ENCODE data around the gene FAM131A. TPM values are rescaled to one million over a fixed set of nuclear protein-coding genes. Genes with fewer than 3 reads are reported as not detected.

Gene FAM131A
- total and polyA plus RNA-seq, 4 donors, result 0.81 to 5.7 (median 2.7) TPM

- no peak for TF ChIP-seq SP1 (IDR thresholded peaks at IDR 0.05)
- no peak for TF ChIP-seq EGR1 (IDR thresholded peaks at IDR 0.05; ENCODE audit: low read depth in 2 of 2)
- TF ChIP-seq, protein P1, sequence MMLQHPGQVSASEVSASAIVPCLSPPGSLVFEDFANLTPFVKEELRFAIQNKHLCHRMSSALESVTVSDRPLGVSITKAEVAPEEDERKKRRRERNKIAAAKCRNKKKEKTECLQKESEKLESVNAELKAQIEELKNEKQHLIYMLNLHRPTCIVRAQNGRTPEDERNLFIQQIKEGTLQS (IDR thresholded peaks at IDR 0.05), result no peak
- TF ChIP-seq HNF4A (conservative IDR thresholded peaks at IDR 0.05), result no peak
- TF ChIP-seq TAF1 (conservative IDR thresholded peaks at IDR 0.05), result no peak
- no peak for TF ChIP-seq YY1 (IDR thresholded peaks at IDR 0.05)
- no peak for TF ChIP-seq RAD21 (IDR thresholded peaks at IDR 0.05)
- no peak for TF ChIP-seq RXRA (IDR thresholded peaks at IDR 0.05)
- TF ChIP-seq FOXA2 (IDR thresholded peaks at IDR 0.05), result no peak
- no peak for TF ChIP-seq FOXA1 (IDR thresholded peaks at IDR 0.05)
- TF ChIP-seq, protein P2, sequence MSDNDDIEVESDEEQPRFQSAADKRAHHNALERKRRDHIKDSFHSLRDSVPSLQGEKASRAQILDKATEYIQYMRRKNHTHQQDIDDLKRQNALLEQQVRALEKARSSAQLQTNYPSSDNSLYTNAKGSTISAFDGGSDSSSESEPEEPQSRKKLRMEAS (IDR thresholded peaks at IDR 0.05), result no peak
- no peak for TF ChIP-seq JUND (IDR thresholded peaks at IDR 0.05)
- TF ChIP-seq, protein P3, sequence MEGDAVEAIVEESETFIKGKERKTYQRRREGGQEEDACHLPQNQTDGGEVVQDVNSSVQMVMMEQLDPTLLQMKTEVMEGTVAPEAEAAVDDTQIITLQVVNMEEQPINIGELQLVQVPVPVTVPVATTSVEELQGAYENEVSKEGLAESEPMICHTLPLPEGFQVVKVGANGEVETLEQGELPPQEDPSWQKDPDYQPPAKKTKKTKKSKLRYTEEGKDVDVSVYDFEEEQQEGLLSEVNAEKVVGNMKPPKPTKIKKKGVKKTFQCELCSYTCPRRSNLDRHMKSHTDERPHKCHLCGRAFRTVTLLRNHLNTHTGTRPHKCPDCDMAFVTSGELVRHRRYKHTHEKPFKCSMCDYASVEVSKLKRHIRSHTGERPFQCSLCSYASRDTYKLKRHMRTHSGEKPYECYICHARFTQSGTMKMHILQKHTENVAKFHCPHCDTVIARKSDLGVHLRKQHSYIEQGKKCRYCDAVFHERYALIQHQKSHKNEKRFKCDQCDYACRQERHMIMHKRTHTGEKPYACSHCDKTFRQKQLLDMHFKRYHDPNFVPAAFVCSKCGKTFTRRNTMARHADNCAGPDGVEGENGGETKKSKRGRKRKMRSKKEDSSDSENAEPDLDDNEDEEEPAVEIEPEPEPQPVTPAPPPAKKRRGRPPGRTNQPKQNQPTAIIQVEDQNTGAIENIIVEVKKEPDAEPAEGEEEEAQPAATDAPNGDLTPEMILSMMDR (IDR thresholded peaks at IDR 0.05; ENCODE audit: low read depth, low read length, missing input control), result no peak
- TF ChIP-seq NR2F2 (IDR thresholded peaks at IDR 0.05), result no peak
- no peak for TF ChIP-seq GABPA (IDR thresholded peaks at IDR 0.05 in 1 of 2, conservative IDR thresholded peaks at IDR 0.05 in 1 of 2)
- TF ChIP-seq HNF4G (IDR thresholded peaks at IDR 0.05), result no peak
- TF ChIP-seq, protein P4, sequence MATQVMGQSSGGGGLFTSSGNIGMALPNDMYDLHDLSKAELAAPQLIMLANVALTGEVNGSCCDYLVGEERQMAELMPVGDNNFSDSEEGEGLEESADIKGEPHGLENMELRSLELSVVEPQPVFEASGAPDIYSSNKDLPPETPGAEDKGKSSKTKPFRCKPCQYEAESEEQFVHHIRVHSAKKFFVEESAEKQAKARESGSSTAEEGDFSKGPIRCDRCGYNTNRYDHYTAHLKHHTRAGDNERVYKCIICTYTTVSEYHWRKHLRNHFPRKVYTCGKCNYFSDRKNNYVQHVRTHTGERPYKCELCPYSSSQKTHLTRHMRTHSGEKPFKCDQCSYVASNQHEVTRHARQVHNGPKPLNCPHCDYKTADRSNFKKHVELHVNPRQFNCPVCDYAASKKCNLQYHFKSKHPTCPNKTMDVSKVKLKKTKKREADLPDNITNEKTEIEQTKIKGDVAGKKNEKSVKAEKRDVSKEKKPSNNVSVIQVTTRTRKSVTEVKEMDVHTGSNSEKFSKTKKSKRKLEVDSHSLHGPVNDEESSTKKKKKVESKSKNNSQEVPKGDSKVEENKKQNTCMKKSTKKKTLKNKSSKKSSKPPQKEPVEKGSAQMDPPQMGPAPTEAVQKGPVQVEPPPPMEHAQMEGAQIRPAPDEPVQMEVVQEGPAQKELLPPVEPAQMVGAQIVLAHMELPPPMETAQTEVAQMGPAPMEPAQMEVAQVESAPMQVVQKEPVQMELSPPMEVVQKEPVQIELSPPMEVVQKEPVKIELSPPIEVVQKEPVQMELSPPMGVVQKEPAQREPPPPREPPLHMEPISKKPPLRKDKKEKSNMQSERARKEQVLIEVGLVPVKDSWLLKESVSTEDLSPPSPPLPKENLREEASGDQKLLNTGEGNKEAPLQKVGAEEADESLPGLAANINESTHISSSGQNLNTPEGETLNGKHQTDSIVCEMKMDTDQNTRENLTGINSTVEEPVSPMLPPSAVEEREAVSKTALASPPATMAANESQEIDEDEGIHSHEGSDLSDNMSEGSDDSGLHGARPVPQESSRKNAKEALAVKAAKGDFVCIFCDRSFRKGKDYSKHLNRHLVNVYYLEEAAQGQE (IDR thresholded peaks at IDR 0.05), result no peak
- TF ChIP-seq, protein P5, sequence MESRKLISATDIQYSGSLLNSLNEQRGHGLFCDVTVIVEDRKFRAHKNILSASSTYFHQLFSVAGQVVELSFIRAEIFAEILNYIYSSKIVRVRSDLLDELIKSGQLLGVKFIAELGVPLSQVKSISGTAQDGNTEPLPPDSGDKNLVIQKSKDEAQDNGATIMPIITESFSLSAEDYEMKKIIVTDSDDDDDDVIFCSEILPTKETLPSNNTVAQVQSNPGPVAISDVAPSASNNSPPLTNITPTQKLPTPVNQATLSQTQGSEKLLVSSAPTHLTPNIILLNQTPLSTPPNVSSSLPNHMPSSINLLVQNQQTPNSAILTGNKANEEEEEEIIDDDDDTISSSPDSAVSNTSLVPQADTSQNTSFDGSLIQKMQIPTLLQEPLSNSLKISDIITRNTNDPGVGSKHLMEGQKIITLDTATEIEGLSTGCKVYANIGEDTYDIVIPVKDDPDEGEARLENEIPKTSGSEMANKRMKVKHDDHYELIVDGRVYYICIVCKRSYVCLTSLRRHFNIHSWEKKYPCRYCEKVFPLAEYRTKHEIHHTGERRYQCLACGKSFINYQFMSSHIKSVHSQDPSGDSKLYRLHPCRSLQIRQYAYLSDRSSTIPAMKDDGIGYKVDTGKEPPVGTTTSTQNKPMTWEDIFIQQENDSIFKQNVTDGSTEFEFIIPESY (IDR thresholded peaks at IDR 0.05), result no peak
- Histone ChIP-seq H3K9ac (ENCODE audit: low read depth in 1 of 2, low read length in 2 of 2) (no peak overlapping the region), H3K4me1 (ENCODE audit: control insufficient read depth in 4 of 4, insufficient read depth in 4 of 4, low read length in 3 of 4) (peaks cover 7 to 13% (median 12%) of the 10 kb centered on the region in 4 donors), H3K4me3 (ENCODE audit: low read depth in 1 of 3, low read length in 3 of 3) (no peak overlapping the region), H3K9me3 (ENCODE audit: control insufficient read depth in 4 of 4, low read length in 3 of 4) (no peaks in the 10 kb centered on the region), H3K36me3 (ENCODE audit: control insufficient read depth in 4 of 4, insufficient read depth in 3 of 4, low read depth in 1 of 4, low read length in 3 of 4) (peaks cover 2 to 10% (median 5%) of the 10 kb centered on the region in 4 donors), H3K27ac (ENCODE audit: low read depth in 1 of 2, low read length in 2 of 2) (no peak overlapping the region), H3K27me3 (ENCODE audit: control insufficient read depth in 4 of 4, insufficient read depth in 4 of 4, low read length in 3 of 4) (no peaks in the 10 kb centered on the region)
- WGBS, result 82% methylated on average over 12 of the region's 12 CpGs
- no peak for DNase-seq (ENCODE audit: low spot score)
Measured at GRCh38 chr3:184347321-184348056, 10.1 kb downstream of the FAM131A start.
